K562 (cell line): ENCODE data around the gene MAP3K12. TPM values are rescaled to one million over a fixed set of nuclear protein-coding genes. Genes with fewer than 3 reads are reported as not detected.
A peak's percentile ranks its signal among the peaks of the same experiment; 100 is the strongest.

Experiments
- BRD4 ChIP-seq: fragments of 200-600 bp; sonication (generic); IDR thresholded peaks from 2 replicates; pipeline ENCODE4 v1.6.1; 2017; ENCODE audit warnings: inconsistent platforms
- BRD9 ChIP-seq: fragments of 450-650 bp; IDR thresholded peaks from 2 replicates; pipeline ENCODE4 v1.6.1; 2018; ENCODE audit warnings: low read depth; ENCODE audit not compliant: partially characterized antibody
- E2F1 ChIP-seq: sonication (generic); formaldehyde crosslinking; IDR thresholded peaks from 2 replicates; pipeline ENCODE4 v1.8.1; 2023; ENCODE audit warnings: mild to moderate bottlenecking, missing genetic modification reagents, moderate library complexity
- E2F3 ChIP-seq: fragments of 250-450 bp; sonication (Bioruptor Pico); IDR thresholded peaks from 2 replicates; pipeline ENCODE4 v1.4.0; 2020; ENCODE audit warnings: mild to moderate bottlenecking
- ELF4 ChIP-seq: fragments of 450-650 bp; formaldehyde crosslinking; IDR thresholded peaks from 2 replicates; pipeline ENCODE4 v1.4.0; 2022; ENCODE audit warnings: missing genetic modification characterization
- HES1 ChIP-seq: fragments of 450-650 bp; IDR thresholded peaks from 2 replicates; pipeline ENCODE4 v1.6.1; 2016; ENCODE audit warnings: low read depth, mild to moderate bottlenecking, moderate library complexity
- IRF9 ChIP-seq: fragments of 450-650 bp; IDR thresholded peaks from 2 replicates; pipeline ENCODE4 v1.6.1; 2016; ENCODE audit warnings: missing biosample characterization, missing genetic modification characterization
- MYC ChIP-seq, 2 experiments: fragments of 250-450 bp in 1 of 2; sonication (Bioruptor Pico) in 1 of 2; IDR thresholded peaks; 2 replicates each; pipeline versions ENCODE4 v1.5.1 to v1.6.1; 2012 to 2021; ENCODE audit warnings: low read depth in 2 of 2, borderline replicate concordance in 1 of 2, improper control_type of control experiment in 1 of 2, low read length in 1 of 2, mild to moderate bottlenecking in 1 of 2, moderate library complexity in 1 of 2
- NCOA6 ChIP-seq: fragments of 450-650 bp; IDR thresholded peaks from 2 replicates; pipeline ENCODE4 v1.6.1; 2017; ENCODE audit warnings: mild to moderate bottlenecking
- PCBP1 ChIP-seq: fragments of 200-400 bp; formaldehyde crosslinking; IDR thresholded peaks from 2 replicates; pipeline ENCODE4 v1.6.1; 2018; ENCODE audit warnings: mild to moderate bottlenecking, low read depth, low read length; ENCODE audit not compliant: poor library complexity, severe bottlenecking
- POLR2G ChIP-seq: fragments of 200-400 bp; formaldehyde crosslinking; IDR thresholded peaks from 2 replicates; pipeline ENCODE4 v1.6.1; 2017; ENCODE audit warnings: low read depth, mild to moderate bottlenecking, antibody characterized with exemption, low read length, moderate library complexity
- RFX5 ChIP-seq: IDR thresholded peaks from 2 replicates; pipeline ENCODE4 v1.6.1; 2011; ENCODE audit warnings: low read depth, mild to moderate bottlenecking, improper control_type of control experiment, low read length
- SOX6 ChIP-seq: fragments of 450-650 bp; IDR thresholded peaks from 2 replicates; pipeline ENCODE4 v1.6.1; 2014; ENCODE audit warnings: mild to moderate bottlenecking
- ZNF121 ChIP-seq: sonication (generic); formaldehyde crosslinking; conservative IDR thresholded peaks from 2 replicates; pipeline ENCODE4 v1.8.0; 2022; ENCODE audit warnings: missing genetic modification reagents
- ZNF324 ChIP-seq: fragments of 250-450 bp; sonication (Bioruptor Pico); IDR thresholded peaks from 2 replicates; pipeline ENCODE4 v1.4.0; 2020; ENCODE audit warnings: mild to moderate bottlenecking
- ZNF589 ChIP-seq: fragments of 200-800 bp; sonication (Bioruptor generic); IDR thresholded peaks from 2 replicates; pipeline ENCODE4 v1.6.1; 2016; ENCODE audit warnings: low read depth, missing genetic modification characterization, missing compliant biosample characterization
- ZNF740 ChIP-seq, 3 experiments: fragments of 200-800 bp in 1 of 3; sonication (Bioruptor generic) in 1 of 3; sonication (generic) in 1 of 3; formaldehyde crosslinking in 1 of 3; IDR thresholded peaks; 2 replicates each; pipeline versions ENCODE4 v1.6.1 to v1.8.0; 2016 to 2022; ENCODE audit warnings: mild to moderate bottlenecking in 2 of 3, missing compliant biosample characterization in 2 of 3, missing genetic modification characterization in 2 of 3, missing genetic modification reagents in 1 of 3
- polyA plus RNA-seq, 8 experiments: library from polyadenylated mRNA; depleted of rRNA in 4 of 8; stranded (reverse) in 5 of 8; unstranded in 3 of 8; fragments of >200 nt; fragmentation: Nextera tagmentation in 2 of 8; fragmentation: Illumina TruSeq in 1 of 8; extraction: Ambion mirVana in 2 of 8; extraction: Trizol in 1 of 8; gene quantifications; 2 replicates each; pipeline versions ENCODE4 v1.2.1 to v1.2.3, GENCODE V29; 2011 to 2014; ENCODE audit warnings: inconsistent platforms in 1 of 8, missing spikeins in 1 of 8
- total RNA-seq, 7 experiments: library from RNA; depleted of rRNA in 6 of 7; stranded (reverse); fragments of >200 nt in 6 of 7; fragmentation: Illumina TruSeq in 2 of 7; extraction: Trizol in 2 of 7; gene quantifications; 2 replicates each; pipeline versions ENCODE4 v1.2.1 to v1.2.3, GENCODE V29; 2011 to 2021; ENCODE audit warnings: low replicate concordance in 1 of 7
- TF ChIP-seq, protein P1 (sequence below), 2 experiments: IDR thresholded peaks; 2 replicates each; pipeline ENCODE4 v1.6.1; 2011; ENCODE audit warnings: borderline replicate concordance in 1 of 2, control low read depth in 1 of 2, low read depth in 1 of 2, low read length in 1 of 2, mild to moderate bottlenecking in 1 of 2, mixed read lengths in 1 of 2, moderate library complexity in 1 of 2; ENCODE audit not compliant: insufficient read depth in 1 of 2, insufficient read length in 1 of 2, poor library complexity in 1 of 2, severe bottlenecking in 1 of 2; ENCODE audit errors: extremely low read depth in 1 of 2
- TF ChIP-seq, protein P2 (sequence below): fragments of 250-450 bp; sonication (Bioruptor Pico); IDR thresholded peaks from 2 replicates; pipeline ENCODE4 v1.8.0; 2022; ENCODE audit warnings: moderate library complexity, mild to moderate bottlenecking, inconsistent platforms

Gene MAP3K12
- total and polyA plus RNA-seq, 9 of the 15 experiments (the other 6 are each of a cell fraction or from before 2014, with no cell fraction given), result 0.10 to 2.4 (median 1.6) TPM

DNA sequence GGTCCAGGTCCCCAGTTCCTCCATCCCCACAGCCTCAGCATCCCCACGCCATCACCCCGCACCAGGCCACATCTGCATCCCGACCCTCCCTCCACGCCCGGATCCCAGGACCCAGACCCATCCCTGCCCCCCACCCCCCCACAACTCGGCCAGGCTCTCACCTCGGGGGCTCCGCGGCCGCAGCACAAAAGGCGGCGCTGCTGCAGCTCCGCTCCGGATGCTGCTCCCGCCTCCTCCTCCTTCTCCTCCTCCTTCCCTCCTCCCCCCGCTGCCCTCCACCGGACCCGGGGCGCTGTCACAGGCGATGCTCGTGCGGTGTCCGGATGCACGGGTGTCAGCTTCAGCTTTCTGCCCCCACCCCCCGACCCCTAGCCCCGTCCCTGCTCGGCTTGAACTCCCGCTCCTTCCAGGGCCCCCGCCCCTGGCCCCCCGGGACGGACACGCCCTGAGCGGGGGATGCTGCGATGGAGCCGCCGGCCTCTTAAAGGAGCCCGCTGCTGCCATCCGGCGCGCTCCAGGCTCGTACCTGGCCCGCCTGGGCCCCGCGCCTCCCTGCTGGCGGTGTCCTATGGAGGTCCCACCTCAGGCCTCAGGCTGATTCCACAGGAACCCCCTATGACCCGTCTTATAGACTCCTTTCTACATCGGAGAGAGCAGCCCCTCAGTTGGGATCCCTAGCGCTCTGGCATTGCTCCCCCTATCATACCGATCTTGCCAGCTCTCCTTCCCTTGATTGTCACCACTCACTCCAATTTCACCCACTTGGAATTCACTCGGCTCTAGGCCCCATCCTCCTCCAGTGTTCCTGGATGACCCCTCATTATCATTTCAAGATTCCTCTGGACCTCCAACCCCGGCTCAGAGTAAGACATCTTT lies at the start of gene MAP3K12 (continued):
- TF ChIP-seq E2F1 (CRISPR knock-in tag) (no peak), SOX6 (no peak), ZNF740 (CRISPR knock-in tag; IDR thresholded peaks at IDR 0.05) (no peak), ZNF740 (tag; IDR thresholded peaks at IDR 0.05) (peak in 1 of 2 experiments; percentile 74; a peak in 1 of 4 replicates), ZNF121 (CRISPR knock-in tag) (no peak), ZNF589 (CRISPR knock-in tag) (no peak), POLR2G (peak; percentile 47; the same call in 1 of the 2 replicates), PCBP1 (peak; percentile 63), BRD4 (no peak), NCOA6 (no peak), BRD9 (no peak), E2F3 (no peak), ZNF324 (CRISPR knock-in tag) (no peak), HES1 (no peak), IRF9 (no peak), RFX5 (no peak), ELF4 (CRISPR knock-in tag) (no peak), MYC (IDR thresholded peaks at IDR 0.05; ENCODE audit: low read depth, low read length) (0 out of 2 replicates have a peak, but pooled peaks have one; percentile 16), MYC (CRISPR knock-in tag; IDR thresholded peaks at IDR 0.05; ENCODE audit: borderline replicate concordance, low read depth) (no peak)
- TF ChIP-seq, protein P1, sequence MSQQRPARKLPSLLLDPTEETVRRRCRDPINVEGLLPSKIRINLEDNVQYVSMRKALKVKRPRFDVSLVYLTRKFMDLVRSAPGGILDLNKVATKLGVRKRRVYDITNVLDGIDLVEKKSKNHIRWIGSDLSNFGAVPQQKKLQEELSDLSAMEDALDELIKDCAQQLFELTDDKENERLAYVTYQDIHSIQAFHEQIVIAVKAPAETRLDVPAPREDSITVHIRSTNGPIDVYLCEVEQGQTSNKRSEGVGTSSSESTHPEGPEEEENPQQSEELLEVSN (IDR thresholded peaks at IDR 0.05; ENCODE audit: borderline replicate concordance in 1 of 2, extremely low read depth in 1 of 2, insufficient read depth in 1 of 2, insufficient read length in 1 of 2, low read depth in 1 of 2, low read length in 1 of 2, poor library complexity in 1 of 2, severe bottlenecking in 1 of 2), result peak in 1 of 2 experiments; percentile 21
- TF ChIP-seq, protein P2, sequence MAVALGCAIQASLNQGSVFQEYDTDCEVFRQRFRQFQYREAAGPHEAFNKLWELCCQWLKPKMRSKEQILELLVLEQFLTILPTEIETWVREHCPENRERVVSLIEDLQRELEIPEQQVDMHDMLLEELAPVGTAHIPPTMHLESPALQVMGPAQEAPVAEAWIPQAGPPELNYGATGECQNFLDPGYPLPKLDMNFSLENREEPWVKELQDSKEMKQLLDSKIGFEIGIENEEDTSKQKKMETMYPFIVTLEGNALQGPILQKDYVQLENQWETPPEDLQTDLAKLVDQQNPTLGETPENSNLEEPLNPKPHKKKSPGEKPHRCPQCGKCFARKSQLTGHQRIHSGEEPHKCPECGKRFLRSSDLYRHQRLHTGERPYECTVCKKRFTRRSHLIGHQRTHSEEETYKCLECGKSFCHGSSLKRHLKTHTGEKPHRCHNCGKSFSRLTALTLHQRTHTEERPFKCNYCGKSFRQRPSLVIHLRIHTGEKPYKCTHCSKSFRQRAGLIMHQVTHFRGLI (CRISPR knock-in tag), result no peak
